Measurements from ENCODE around the gene LIPC.

Gene LIPC

GRCh38 chr15:58399739-58400138 lies 32.1 kb upstream of the LIPC start:
- Mint-ChIP-seq H3K9me3 (no peaks in the 10 kb centered on the region), H3K27me3 (no peaks in the 10 kb centered on the region), H3K27ac (no peak overlapping the region), H3K4me3 (no peak overlapping the region), H3K36me3 (no peaks in the 10 kb centered on the region), H3K4me1 (no peaks in the 10 kb centered on the region)

- H3K4me1 Mint-ChIP-seq = no peaks in the 10 kb centered on the region
- no peaks in the 10 kb centered on the region for H3K36me3 Mint-ChIP-seq
- no peaks in the 10 kb centered on the region for H3K27me3 Mint-ChIP-seq
- no peak overlapping the region for H3K4me3 Mint-ChIP-seq
- no peaks in the 10 kb centered on the region for H3K9me3 Mint-ChIP-seq
- no peak overlapping the region for H3K27ac Mint-ChIP-seq
These were observed 30.5 kb upstream of the LIPC start for GRCh38 chr15:58401276-58401675.

DNA sequence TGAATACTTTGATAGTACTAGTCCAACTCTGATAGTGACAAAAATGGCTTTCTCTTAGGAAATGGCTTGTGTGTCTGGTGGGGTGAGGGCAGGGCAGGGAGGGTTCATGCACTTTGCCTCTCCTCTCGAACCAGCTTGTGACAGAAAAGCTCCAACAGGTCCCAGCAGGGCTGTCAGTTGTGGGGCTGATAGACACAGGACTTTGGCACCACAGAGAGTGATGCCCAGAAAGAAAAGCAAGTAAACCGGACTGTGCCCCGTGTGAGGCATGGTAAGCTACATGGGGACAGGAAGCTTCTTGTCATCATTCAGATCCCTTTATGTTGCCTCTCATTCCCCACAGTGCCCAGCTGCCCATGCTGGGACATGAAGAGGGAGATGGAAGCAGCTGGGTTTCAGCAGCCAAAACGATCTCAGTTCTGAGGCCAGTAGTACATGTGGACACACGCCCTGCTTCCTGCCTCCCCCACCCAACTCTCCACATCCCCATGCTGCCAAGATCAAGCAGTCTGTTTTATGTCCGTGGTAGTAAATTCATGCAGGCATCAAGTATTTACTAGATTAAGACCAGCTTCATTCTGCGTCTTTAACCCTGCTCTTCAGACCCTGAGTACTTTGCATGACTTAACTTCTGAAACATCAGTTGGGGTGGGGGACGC lies 29.7 kb upstream of the LIPC start:
- H3K9me3 Mint-ChIP-seq = no peaks in the 10 kb centered on the region
- no peak overlapping the region for H3K27ac Mint-ChIP-seq
- H3K4me3 Mint-ChIP-seq = no peak overlapping the region
- H3K4me1 Mint-ChIP-seq = no peaks in the 10 kb centered on the region
- H3K27me3 Mint-ChIP-seq = no peaks in the 10 kb centered on the region
- no peaks in the 10 kb centered on the region for H3K36me3 Mint-ChIP-seq

DNA sequence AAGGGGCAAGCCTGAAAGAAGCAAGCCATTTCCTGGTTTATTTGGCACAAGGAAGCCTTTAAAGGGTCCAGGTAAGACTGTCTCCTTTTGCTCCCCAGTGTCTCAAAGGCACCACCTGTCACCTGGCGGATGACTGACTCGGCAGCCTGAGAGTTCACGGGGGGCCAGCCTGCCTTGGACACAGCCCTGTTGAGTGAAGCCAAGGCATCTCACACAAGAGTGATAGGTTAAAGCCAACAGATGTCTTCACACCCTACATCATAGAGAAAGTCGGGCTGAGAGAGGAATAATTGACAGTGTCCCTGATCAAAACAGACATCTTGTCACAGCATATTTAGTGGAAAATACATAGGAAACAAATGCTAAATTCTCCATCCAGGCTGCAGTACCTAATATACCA lies 28.2 kb upstream of the LIPC start:
- Mint-ChIP-seq H3K4me1 (no peaks in the 10 kb centered on the region), H3K9me3 (no peaks in the 10 kb centered on the region), H3K27me3 (no peaks in the 10 kb centered on the region), H3K36me3 (no peaks in the 10 kb centered on the region), H3K4me3 (no peak overlapping the region), H3K27ac (no peak overlapping the region)

DNA sequence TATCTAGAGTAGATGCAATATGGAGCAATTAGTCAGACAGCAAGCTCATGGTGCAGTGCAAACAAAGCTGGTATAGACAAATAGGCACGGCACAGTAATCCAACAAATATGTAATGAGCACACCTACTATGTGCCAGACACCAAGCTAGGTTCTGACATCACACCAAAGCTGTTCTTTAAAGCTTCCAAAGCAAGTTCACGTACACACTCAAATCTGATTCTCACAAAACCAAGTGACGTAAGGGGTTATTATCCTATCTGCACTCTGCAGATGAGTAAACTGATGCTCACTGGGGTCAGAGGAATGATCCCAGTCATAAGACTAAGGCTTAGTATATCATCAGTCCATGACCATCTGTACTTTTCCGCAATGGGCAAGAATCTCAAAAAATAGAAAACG lies 27.8 kb upstream of the LIPC start:
- Mint-ChIP-seq H3K36me3 (no peaks in the 10 kb centered on the region), H3K27ac (peak overlapping the region; percentile 24), H3K9me3 (no peaks in the 10 kb centered on the region)

DNA sequence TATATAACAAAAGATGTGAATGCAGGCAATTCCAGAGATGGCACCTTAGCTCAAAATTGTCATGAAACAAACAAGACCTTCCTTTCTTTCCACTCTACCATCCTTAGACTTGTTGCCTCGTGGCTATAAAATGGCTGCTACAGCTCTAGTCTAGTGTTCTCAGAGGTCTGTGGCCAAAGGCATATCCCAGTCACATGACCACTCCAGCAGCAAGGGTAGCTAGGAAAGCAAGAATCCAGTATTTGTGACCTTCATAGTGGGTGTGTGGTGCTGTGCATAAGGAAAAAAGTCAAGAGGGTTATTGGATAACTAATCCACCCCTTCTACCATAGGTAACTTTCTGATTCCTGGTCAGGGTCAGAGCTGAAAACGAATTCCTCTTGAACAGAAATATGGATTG lies 27.1 kb upstream of the LIPC start:
- Mint-ChIP-seq H3K4me3 (no peak overlapping the region), H3K4me1 (peaks cover 9% of the 10 kb centered on the region), H3K27me3 (no peaks in the 10 kb centered on the region), H3K36me3 (no peaks in the 10 kb centered on the region), H3K9me3 (no peaks in the 10 kb centered on the region), H3K27ac (no peak overlapping the region)

More for the DNA sequence above, 27.8 kb upstream of the LIPC start:
- H3K4me3 Mint-ChIP-seq = no peak overlapping the region
- no peaks in the 10 kb centered on the region for H3K27me3 Mint-ChIP-seq
- H3K4me1 Mint-ChIP-seq = peaks cover 2% of the 10 kb centered on the region

GRCh38 chr15:58405865-58406264 lies 25.9 kb upstream of the LIPC start:
- H3K4me3 Mint-ChIP-seq = no peak overlapping the region
- H3K36me3 Mint-ChIP-seq = no peaks in the 10 kb centered on the region
- H3K27me3 Mint-ChIP-seq = no peaks in the 10 kb centered on the region
- peaks cover 18% of the 10 kb centered on the region for H3K4me1 Mint-ChIP-seq
- no peak overlapping the region for H3K27ac Mint-ChIP-seq
- no peaks in the 10 kb centered on the region for H3K9me3 Mint-ChIP-seq

GRCh38 chr15:58406811-58407210 lies 25.0 kb upstream of the LIPC start:
- Mint-ChIP-seq H3K27ac (no peak overlapping the region), H3K27me3 (no peaks in the 10 kb centered on the region), H3K4me3 (no peak overlapping the region), H3K36me3 (no peaks in the 10 kb centered on the region), H3K4me1 (peaks cover 25% of the 10 kb centered on the region), H3K9me3 (no peaks in the 10 kb centered on the region)

DNA sequence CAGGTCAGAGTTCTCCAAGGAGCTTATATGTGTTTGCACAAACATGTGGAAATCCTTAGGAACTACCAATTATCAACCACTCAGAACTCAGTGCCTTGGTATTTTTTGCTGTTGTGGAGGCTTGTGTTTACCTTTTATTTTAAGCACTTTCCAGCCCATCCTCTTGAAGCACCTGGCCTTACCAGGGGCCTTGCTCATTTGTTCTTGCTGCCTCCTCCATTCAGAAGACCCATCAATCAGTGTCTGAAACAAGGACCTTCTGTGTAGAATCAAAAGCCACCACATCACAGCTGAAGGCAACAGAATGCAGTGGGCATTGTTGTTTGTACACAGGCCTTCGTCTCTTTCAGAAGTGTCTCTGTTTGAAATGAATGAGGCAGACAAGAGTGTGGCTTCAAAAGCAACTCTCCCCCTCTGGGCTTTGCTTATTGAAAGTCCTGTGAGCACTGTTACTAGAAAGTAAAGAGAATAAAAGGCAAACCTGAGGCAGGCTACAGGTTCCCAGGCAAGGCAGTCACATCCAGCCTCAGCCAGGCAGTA lies 24.5 kb upstream of the LIPC start:
- Mint-ChIP-seq H3K36me3 (no peaks in the 10 kb centered on the region), H3K4me3 (no peak overlapping the region), H3K4me1 (peaks cover 25% of the 10 kb centered on the region), H3K27me3 (no peaks in the 10 kb centered on the region), H3K27ac (no peak overlapping the region), H3K9me3 (no peaks in the 10 kb centered on the region)

DNA sequence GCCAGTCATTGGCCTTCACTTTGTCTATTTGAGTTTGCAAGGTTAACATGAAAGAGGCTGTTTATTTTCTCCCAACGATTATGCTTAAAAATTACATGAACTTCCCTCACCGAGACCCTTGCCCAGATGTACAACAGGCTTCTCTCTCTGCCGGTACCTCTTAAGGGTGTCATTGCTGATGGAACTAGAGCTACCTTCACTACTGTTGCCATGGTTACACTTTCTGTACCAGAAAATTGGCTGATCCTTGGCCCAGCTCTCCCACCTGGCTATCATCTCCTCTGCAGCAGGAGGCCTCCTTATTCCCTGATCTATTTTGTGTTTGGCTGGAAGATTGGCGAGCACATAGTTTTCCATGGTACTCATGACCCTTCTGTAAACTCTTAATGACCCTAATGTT lies 24.0 kb upstream of the LIPC start:
- H3K4me3 Mint-ChIP-seq = no peak overlapping the region
- no peaks in the 10 kb centered on the region for H3K36me3 Mint-ChIP-seq
- H3K4me1 Mint-ChIP-seq = peaks cover 25% of the 10 kb centered on the region
- H3K27ac Mint-ChIP-seq = no peak overlapping the region
- H3K27me3 Mint-ChIP-seq = no peaks in the 10 kb centered on the region
- H3K9me3 Mint-ChIP-seq = no peaks in the 10 kb centered on the region

- Mint-ChIP-seq H3K4me3 (peak overlapping the region; percentile 39), H3K4me1 (peaks cover 25% of the 10 kb centered on the region), H3K27me3 (no peaks in the 10 kb centered on the region), H3K27ac (peak overlapping the region; percentile 41), H3K9me3 (no peaks in the 10 kb centered on the region), H3K36me3 (no peaks in the 10 kb centered on the region)
These were observed 21.9 kb upstream of the LIPC start for GRCh38 chr15:58409861-58410260.

DNA sequence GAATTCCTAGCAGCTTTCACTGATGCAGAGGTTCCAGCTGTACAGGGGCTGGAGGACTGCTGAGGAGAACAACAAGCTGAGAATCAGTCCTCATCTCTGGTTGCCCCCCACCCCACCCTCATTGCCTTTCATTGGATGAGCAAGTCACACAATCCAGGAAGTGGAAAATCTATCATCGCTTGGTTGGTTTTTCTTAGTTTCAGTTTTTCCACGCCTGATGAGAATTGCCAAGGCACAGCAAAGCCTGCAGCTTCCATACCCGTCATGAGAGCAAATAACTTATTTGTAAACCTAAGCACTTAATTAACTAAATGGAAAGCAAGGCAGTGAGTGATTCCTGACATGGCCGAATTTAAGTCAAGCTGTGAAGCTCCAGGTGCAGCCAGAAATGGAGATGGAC lies 21.4 kb upstream of the LIPC start:
- H3K27me3 Mint-ChIP-seq = no peaks in the 10 kb centered on the region
- H3K4me3 Mint-ChIP-seq = peak overlapping the region; percentile 78
- H3K27ac Mint-ChIP-seq = peak overlapping the region; percentile 89
- no peaks in the 10 kb centered on the region for H3K36me3 Mint-ChIP-seq
- no peaks in the 10 kb centered on the region for H3K9me3 Mint-ChIP-seq
- peaks cover 25% of the 10 kb centered on the region for H3K4me1 Mint-ChIP-seq

DNA sequence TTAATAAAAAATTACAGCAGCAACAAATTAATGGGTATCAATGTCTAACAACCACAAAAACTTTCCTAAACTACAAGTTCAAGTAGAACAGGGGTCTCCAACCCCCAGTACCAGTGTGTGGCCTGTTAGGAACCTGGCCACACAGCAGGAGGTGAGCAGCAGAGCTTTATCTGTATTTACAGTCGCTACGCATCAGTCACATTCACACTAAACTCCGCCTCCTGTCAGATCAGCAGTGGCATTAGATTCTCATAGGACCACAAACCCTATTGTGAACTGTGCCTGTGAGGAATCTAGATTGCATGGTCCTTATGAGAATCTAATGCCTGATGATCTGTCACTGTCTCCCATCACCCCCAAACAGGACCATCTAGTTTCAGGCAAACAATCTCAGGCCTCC lies 18.5 kb upstream of the LIPC start:
- Mint-ChIP-seq H3K4me1 (peaks cover 25% of the 10 kb centered on the region), H3K27me3 (no peaks in the 10 kb centered on the region), H3K4me3 (no peak overlapping the region), H3K36me3 (no peaks in the 10 kb centered on the region), H3K9me3 (no peaks in the 10 kb centered on the region), H3K27ac (no peak overlapping the region)

- no peak overlapping the region for H3K4me3 Mint-ChIP-seq
- H3K4me1 Mint-ChIP-seq = peaks cover 8% of the 10 kb centered on the region
- H3K36me3 Mint-ChIP-seq = no peaks in the 10 kb centered on the region
- no peak overlapping the region for H3K27ac Mint-ChIP-seq
- H3K9me3 Mint-ChIP-seq = no peaks in the 10 kb centered on the region
- H3K27me3 Mint-ChIP-seq = no peaks in the 10 kb centered on the region
These were observed 16.2 kb upstream of the LIPC start for GRCh38 chr15:58415636-58416035.

DNA sequence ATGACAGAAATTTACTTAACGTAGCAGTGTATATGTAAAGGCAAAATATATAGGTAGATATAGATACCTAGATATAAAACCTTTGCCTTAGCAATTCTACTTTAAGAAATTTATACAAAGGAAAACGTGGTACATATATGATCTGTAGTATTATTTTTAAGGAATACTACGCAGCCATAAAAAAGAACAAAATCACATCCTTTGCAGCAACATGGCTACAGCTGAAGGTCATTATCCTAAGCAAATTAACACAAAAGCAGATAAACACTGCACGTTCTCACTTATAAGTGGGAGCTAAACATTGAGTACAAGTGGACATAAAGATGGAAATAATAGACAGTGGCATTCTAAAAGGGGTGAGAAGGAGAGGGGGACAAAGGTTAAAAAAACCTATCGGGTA lies 14.8 kb upstream of the LIPC start:
- H3K9me3 Mint-ChIP-seq = no peaks in the 10 kb centered on the region
- H3K4me3 Mint-ChIP-seq = no peak overlapping the region
- H3K27me3 Mint-ChIP-seq = no peaks in the 10 kb centered on the region
- no peak overlapping the region for H3K27ac Mint-ChIP-seq
- peaks cover 3% of the 10 kb centered on the region for H3K4me1 Mint-ChIP-seq
- no peaks in the 10 kb centered on the region for H3K36me3 Mint-ChIP-seq

GRCh38 chr15:58418135-58418534 lies 13.7 kb upstream of the LIPC start:
- Mint-ChIP-seq H3K4me3 (no peak overlapping the region), H3K9me3 (no peaks in the 10 kb centered on the region), H3K27ac (no peak overlapping the region), H3K36me3 (no peaks in the 10 kb centered on the region), H3K4me1 (peaks cover 3% of the 10 kb centered on the region), H3K27me3 (no peaks in the 10 kb centered on the region)
